ENCODE results near the gene RAB3GAP2. TPM values are rescaled to one million over a fixed set of nuclear protein-coding genes. Genes with fewer than 3 reads are reported as not detected.
A peak's percentile ranks its signal among the peaks of the same experiment; 100 is the strongest.
"Not testable (repeated sequence)": the region's sequence is repeated elsewhere in the genome, so short reads cannot be mapped to it uniquely, and the experiment has no call there.

The RAB3GAP2 gene
- total RNA-seq, 2 experiments from 2014 or later = 46.6 to 54.0 TPM

DNA sequence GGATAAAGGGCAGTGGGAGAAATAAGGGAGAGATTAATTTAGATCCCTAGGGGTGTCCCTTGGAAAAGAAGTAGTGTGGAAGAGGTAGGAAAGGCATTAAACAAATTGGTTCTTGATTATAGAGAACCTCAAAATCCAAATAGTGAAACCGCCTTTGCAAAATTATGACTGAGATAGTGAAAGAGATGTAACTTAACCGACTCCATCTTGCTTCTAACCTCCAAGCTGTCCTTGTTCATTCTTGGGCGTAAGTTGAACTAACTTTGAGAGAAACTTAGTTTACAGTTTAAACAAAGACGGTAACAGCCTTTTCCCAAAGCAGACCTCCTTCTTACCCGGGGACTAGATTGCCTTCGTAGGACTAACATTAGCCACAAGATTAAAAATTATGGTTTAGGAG is 3.2 kb upstream of the RAB3GAP2 start:
- CTCF ChIA-PET = no interaction called here
- ATAC-seq (no peak), DNase-seq (no peak)
- Mint-ChIP-seq H3K4me3 (no peak overlapping the region), H3K9me3 (ENCODE audit: low read depth) (no peaks in the 10 kb centered on the region), H3K4me1 (peaks cover 5% of the 10 kb centered on the region), H3K36me3 (no peaks in the 10 kb centered on the region), H3K27me3 (peaks cover 10% of the 10 kb centered on the region), H3K27ac (no peak overlapping the region)

DNA sequence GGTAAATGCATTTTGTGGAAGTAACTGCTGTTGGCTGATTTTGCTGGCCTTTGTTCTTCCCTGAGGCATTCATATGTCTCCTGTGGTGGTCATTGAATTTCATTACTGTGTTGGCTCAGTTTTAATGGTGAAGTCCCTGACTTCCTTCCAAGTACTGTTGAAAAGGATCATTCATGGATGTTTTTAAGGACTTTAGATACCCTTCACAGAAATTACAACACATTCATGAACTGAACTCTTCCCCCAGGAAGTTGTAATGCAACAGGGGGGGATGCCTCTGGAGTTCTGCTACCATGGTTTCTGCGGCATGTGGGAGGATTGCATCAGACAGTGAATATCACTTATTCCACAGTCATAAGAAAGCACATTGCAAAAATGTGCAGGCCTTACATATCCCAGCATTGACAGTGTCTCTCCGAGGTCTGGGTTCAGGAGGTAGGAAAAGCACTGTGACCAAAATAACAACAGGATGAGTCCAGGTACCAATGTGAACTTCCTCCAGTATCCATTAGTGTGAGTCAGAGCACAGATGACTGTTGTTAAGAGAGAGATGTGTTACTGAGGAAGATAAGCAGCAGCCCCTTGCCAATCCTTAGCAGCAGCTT is 2.1 kb upstream of the RAB3GAP2 start:
- Mint-ChIP-seq H3K27me3 (peaks cover 10% of the 10 kb centered on the region), H3K4me1 (peaks cover 5% of the 10 kb centered on the region), H3K9me3 (ENCODE audit: low read depth) (no peaks in the 10 kb centered on the region), H3K36me3 (peaks cover 1% of the 10 kb centered on the region), H3K27ac (no peak overlapping the region), H3K4me3 (no peak overlapping the region)
- CTCF ChIA-PET = no interaction called here
- no peak for ATAC-seq
- DNase-seq = no peak

DNA sequence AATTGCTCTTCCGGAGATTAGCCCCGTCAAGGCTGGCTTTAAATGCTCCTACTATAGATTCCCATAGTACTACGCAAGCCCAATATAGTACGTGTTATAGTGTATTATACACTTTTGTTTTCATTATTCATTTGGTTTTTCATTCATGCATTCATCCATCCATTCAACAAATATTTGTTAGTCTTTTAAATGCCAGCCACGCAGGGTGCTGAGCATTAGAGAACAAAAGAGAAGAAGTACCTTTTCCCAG is 513 bp upstream of the RAB3GAP2 start:
- Mint-ChIP-seq H3K4me3 (no peak overlapping the region), H3K27me3 (peaks cover 3% of the 10 kb centered on the region), H3K27ac (no peak overlapping the region), H3K9me3 (ENCODE audit: low read depth) (no peaks in the 10 kb centered on the region), H3K4me1 (peaks cover 15% of the 10 kb centered on the region), H3K36me3 (peaks cover 12% of the 10 kb centered on the region)
- CTCF ChIA-PET = no interaction called here
- ATAC-seq (no peak), DNase-seq (no peak)

DNA sequence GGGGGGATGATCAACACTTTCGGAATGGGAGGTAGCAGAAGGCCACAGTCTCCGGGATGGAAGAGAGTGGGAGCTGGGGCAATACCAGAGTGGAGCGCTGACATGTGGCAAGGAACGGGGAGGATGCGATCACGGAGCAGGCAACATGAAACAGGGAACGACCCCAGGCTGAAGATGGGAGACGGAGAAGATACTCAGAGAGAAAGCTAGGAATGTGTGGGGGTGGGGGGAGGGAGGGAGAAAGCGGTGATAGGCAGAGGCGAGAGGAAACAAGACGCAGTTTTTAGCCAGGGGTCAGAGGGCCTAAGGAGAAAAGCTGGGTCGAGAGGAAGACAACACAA is 577 bp downstream of the RAB3GAP2 start:
- H3K27ac Mint-ChIP-seq = no peak overlapping the region
- H3K4me1 Mint-ChIP-seq = peaks cover 21% of the 10 kb centered on the region
- CTCF ChIA-PET = interaction anchor here (0.8 to 1.4 kb wide), 3 partner anchors 12 to 22 kb away, joined by 3 to 4 read pairs (median 3); no protein-coding TSS in a partner anchor
- no peaks in the 10 kb centered on the region for H3K27me3 Mint-ChIP-seq
- H3K4me3 Mint-ChIP-seq = no peak overlapping the region
- no peaks in the 10 kb centered on the region for H3K9me3 Mint-ChIP-seq (ENCODE audit: low read depth)
- peaks cover 23% of the 10 kb centered on the region for H3K36me3 Mint-ChIP-seq
- ATAC-seq (no peak), DNase-seq (peak; percentile 45)

DNA sequence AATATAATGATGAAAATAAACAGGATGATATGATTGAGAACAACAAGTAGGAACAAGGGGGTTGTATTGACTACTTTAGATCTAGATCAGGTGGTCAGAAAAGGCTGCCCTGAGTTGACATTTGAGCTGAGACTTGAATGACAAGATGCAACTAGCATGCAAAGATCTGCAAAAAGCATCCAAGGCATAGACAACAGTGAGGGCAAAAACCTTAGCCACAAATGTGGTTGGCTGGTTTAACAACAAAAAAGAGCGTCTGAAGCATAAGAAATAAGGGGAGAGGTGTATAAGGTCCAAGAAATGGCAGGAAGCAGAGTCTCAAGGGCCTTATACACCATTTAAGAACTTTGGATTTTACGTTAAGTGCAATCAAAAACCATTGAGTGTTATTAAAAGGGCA is 3.2 kb downstream of the RAB3GAP2 start:
- peak overlapping the region; percentile 20 for H3K4me3 Mint-ChIP-seq
- ATAC-seq (no peak), DNase-seq (peak; percentile 61)
- H3K27me3 Mint-ChIP-seq = no peaks in the 10 kb centered on the region
- H3K36me3 Mint-ChIP-seq = peaks cover 39% of the 10 kb centered on the region
- peak overlapping the region; percentile 65 for H3K27ac Mint-ChIP-seq
- CTCF ChIA-PET = interaction anchor here (1.6 kb wide), 1 partner anchor 38 kb away, joined by 5 read pairs; no protein-coding TSS in a partner anchor
- H3K4me1 Mint-ChIP-seq = peaks cover 25% of the 10 kb centered on the region
- H3K9me3 Mint-ChIP-seq (ENCODE audit: low read depth) = peaks cover 6% of the 10 kb centered on the region

DNA sequence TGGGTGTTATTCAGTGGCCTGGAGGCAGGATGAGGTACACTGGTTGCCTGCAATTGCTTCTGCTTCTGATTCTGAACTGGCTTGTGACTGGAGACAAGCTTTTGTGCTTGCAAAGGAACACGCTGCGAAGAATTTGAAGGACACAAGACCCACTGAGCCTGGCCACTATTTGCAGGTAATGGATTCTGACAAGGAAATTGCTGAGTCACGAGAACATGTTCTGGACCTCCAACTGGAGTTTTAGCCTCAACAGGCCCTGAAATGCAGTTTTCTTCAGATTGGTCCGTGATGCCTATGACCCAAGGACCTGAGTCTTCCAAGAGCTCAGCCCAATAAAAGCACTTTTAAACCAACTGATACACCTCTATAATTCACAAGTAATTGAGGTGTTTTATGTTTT is 4.6 kb downstream of the RAB3GAP2 start:
- ATAC-seq = no peak
- peaks cover 6% of the 10 kb centered on the region for H3K9me3 Mint-ChIP-seq (ENCODE audit: low read depth)
- H3K4me1 Mint-ChIP-seq = peaks cover 22% of the 10 kb centered on the region
- H3K27me3 Mint-ChIP-seq = no peaks in the 10 kb centered on the region
- DNase-seq = no peak
- no peak overlapping the region for H3K4me3 Mint-ChIP-seq
- CTCF ChIA-PET = no interaction called here
- peaks cover 49% of the 10 kb centered on the region for H3K36me3 Mint-ChIP-seq
- no peak overlapping the region for H3K27ac Mint-ChIP-seq

DNA sequence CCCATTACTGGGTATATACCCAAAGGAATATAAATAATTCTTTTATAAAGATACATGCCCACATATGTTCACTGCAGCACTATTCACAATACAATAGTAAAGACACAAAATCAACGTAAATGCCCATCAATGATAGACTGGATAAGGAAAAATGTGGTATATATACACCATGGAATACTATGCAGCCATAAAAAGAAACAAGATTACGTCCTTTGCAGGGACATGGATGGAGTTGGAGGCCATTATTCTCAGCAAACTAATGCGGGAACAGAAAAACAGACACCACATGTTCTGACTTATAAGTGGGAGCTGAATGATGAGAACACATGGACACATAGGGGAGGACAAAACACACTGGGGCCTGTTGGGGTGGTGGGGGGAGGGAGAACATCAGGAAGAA is 12.0 kb downstream of the RAB3GAP2 start:
- not testable (repeated sequence) for DNase-seq, H3K27ac Mint-ChIP-seq, ATAC-seq, H3K27me3 Mint-ChIP-seq, H3K4me3 Mint-ChIP-seq
- H3K36me3 Mint-ChIP-seq = peaks cover 74% of the 10 kb centered on the region
- peaks cover 26% of the 10 kb centered on the region for H3K4me1 Mint-ChIP-seq
- CTCF ChIA-PET = interaction anchor here (1.0 kb wide), 1 partner anchor 11 kb away, joined by 3 read pairs; no protein-coding TSS in a partner anchor
- H3K9me3 Mint-ChIP-seq (ENCODE audit: low read depth) = peaks cover 13% of the 10 kb centered on the region

DNA sequence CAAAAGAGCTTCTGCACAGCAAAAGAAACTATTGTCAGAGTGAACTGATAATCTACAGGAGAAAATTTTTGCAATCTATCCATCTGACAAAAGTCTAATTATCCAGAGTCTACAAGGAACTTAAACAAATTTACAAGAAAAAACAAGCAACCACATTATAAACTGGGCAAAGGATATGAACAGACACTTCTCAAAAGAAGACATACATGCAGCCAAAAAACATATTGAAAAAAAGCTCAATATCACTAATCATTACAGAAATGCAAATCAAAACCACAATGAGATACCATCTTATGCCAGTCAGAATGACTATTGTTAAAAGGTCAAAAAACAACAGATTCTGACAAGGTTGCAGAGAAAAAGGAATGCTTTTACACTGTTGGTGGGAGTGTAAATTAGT is 12.5 kb downstream of the RAB3GAP2 start:
- DNase-seq, H3K4me3 Mint-ChIP-seq, ATAC-seq, H3K27me3 Mint-ChIP-seq, H3K27ac Mint-ChIP-seq: not testable (repeated sequence)
- Mint-ChIP-seq H3K36me3 (peaks cover 76% of the 10 kb centered on the region), H3K9me3 (ENCODE audit: low read depth) (peaks cover 10% of the 10 kb centered on the region), H3K4me1 (peaks cover 26% of the 10 kb centered on the region)
- CTCF ChIA-PET = interaction anchor here (1.0 kb wide), 1 partner anchor 11 kb away, joined by 3 read pairs; no protein-coding TSS in a partner anchor

DNA sequence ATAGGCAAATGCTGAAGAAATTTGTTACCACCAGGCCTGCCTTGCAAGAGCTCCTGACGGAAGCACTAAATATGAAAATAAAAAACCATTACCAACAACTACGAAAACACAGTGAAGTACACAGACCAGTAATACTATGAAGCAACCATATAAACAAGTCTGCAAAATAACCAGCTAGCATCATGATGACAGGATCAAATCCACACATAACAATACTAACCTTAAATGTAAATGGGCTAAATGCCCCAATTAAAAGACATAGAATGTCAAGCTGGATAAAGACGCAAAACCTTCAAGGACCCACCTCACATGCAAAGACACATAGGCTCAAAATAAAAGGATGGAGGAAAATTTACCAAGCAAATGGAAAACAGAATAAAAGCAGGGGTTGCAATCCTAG is 16.1 kb downstream of the RAB3GAP2 start:
- H3K4me3 Mint-ChIP-seq, H3K27me3 Mint-ChIP-seq, CTCF ChIA-PET, H3K27ac Mint-ChIP-seq, ATAC-seq, DNase-seq: not testable (repeated sequence)
- H3K4me1 Mint-ChIP-seq = peaks cover 26% of the 10 kb centered on the region
- peaks cover 12% of the 10 kb centered on the region for H3K9me3 Mint-ChIP-seq (ENCODE audit: low read depth)
- H3K36me3 Mint-ChIP-seq = peaks cover 84% of the 10 kb centered on the region

DNA sequence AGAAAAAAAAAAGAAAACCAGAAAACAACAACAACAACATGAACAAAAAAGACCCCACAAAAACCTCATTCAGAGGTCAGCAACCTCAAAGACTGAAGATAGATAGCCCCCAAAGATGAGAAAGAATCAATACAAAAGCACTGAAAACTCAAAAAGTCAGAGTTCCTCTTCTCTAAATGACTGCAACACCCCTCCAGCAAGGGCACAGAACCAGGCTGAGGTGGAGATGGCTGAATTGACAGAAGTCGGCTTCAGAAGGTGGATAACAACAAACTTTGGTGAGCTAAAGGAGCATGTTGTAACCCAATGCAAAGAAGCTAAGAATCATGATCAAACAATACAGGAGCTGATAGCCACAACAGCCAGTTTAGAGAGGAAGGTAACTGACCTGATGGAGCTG is 17.0 kb downstream of the RAB3GAP2 start:
- ATAC-seq (no peak), DNase-seq (no peak)
- H3K4me3 Mint-ChIP-seq = no peak overlapping the region
- no peak overlapping the region for H3K27ac Mint-ChIP-seq
- no peaks in the 10 kb centered on the region for H3K27me3 Mint-ChIP-seq
- CTCF ChIA-PET = no interaction called here
- peaks cover 26% of the 10 kb centered on the region for H3K4me1 Mint-ChIP-seq
- peaks cover 85% of the 10 kb centered on the region for H3K36me3 Mint-ChIP-seq
- H3K9me3 Mint-ChIP-seq (ENCODE audit: low read depth) = peaks cover 14% of the 10 kb centered on the region

DNA sequence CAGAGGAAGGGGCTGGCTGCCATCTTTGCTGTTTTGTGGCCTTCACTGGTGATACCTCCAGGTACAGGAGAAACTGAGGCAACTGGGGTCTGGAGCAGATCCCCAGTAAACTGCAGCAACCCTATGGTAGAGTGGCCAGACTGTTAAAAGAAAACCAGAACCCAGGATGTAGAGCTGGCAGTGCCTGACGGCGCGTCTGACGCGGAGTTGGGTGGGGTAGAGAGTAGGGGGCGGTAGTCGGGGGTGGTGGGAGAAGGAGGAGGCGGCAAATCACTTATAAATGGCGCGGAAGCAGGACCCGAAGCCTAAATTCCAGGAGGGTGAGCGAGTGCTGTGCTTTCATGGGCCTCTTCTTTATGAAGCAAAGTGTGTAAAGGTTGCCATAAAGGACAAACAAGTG is 19.0 kb downstream of the RAB3GAP2 start:
- H3K4me3 Mint-ChIP-seq, CTCF ChIA-PET, H3K27ac Mint-ChIP-seq, DNase-seq, H3K27me3 Mint-ChIP-seq: not testable (repeated sequence)
- peaks cover 19% of the 10 kb centered on the region for H3K9me3 Mint-ChIP-seq (ENCODE audit: low read depth)
- ATAC-seq = peak; percentile 80
- peaks cover 87% of the 10 kb centered on the region for H3K36me3 Mint-ChIP-seq
- peaks cover 12% of the 10 kb centered on the region for H3K4me1 Mint-ChIP-seq

DNA sequence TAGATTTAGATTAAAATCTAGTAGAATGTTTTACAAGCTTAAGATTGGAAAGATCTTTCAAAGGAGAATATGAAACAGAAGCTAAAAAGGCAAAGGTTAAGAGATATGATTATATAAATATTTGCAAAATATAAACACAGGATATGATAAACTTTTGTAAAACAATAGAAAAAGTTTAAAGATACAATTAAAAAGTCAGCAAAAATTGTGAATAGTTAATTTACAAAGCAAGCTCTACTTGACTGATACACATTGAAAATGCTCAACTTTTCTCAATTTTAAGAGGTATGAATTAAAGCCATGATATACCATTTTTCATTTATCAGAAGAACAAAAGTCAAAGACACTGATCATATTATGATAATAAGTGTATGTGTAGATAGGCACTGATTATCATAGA is 21.0 kb downstream of the RAB3GAP2 start:
- Mint-ChIP-seq H3K4me3 (no peak overlapping the region), H3K4me1 (peaks cover 5% of the 10 kb centered on the region), H3K27me3 (no peaks in the 10 kb centered on the region), H3K36me3 (peaks cover 81% of the 10 kb centered on the region), H3K9me3 (ENCODE audit: low read depth) (peaks cover 25% of the 10 kb centered on the region), H3K27ac (no peak overlapping the region)
- DNase-seq = no peak
- CTCF ChIA-PET = interaction anchor here (1.2 kb wide), 1 partner anchor 12 kb away, joined by 3 read pairs; no protein-coding TSS in a partner anchor
- no peak for ATAC-seq

DNA sequence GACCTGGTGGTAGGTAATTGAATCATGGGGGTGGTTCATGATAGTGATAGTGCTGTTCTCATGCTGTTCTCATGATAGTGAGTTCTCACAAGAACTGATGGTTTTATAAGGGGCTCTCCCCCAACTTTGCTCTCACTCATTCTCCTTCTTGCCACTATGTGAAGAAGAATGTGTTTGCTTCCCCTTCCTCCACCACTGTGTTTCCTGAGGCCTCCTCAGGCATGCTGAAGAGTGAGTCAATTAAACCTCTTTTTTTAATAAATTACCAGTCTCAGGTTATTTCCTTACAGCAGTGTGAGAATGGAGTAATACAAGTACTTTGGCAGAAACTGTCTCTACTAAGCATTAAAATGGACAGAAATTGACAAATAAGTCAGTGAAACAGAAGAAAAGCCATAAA is 21.6 kb downstream of the RAB3GAP2 start:
- peaks cover 28% of the 10 kb centered on the region for H3K9me3 Mint-ChIP-seq (ENCODE audit: low read depth)
- no peaks in the 10 kb centered on the region for H3K27me3 Mint-ChIP-seq
- H3K36me3 Mint-ChIP-seq = peaks cover 80% of the 10 kb centered on the region
- H3K4me1 Mint-ChIP-seq = peaks cover 5% of the 10 kb centered on the region
- no peak for ATAC-seq
- CTCF ChIA-PET = interaction anchor here (1.2 kb wide), 1 partner anchor 13 kb away, joined by 3 read pairs; no protein-coding TSS in a partner anchor
- H3K27ac Mint-ChIP-seq = no peak overlapping the region
- no peak overlapping the region for H3K4me3 Mint-ChIP-seq
- no peak for DNase-seq

DNA sequence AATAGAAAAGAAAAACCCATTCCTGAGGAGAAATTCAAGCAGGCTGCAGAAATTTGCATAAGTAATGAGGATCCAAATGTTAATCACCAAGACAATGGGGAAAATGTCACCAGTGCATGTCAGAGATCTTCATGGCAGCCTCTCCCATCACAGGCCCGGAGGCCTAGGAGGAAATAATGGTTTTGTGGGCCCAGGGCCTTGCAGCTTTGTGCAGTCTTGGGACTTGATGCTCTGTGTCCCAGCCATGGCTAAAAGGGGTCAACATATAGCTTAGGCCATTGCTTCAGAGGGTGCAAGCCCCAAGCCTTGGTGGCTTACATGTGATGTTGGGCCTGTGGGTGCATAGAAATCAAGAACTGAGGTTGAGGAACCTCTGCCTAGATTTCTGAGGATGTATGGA is 22.7 kb downstream of the RAB3GAP2 start:
- ATAC-seq = no peak
- Mint-ChIP-seq H3K4me1 (no peaks in the 10 kb centered on the region), H3K27ac (no peak overlapping the region)

More for the DNA sequence above, 22.7 kb downstream of the RAB3GAP2 start:
- Mint-ChIP-seq H3K9me3 (ENCODE audit: low read depth) (peaks cover 28% of the 10 kb centered on the region), H3K4me3 (no peak overlapping the region), H3K36me3 (peaks cover 78% of the 10 kb centered on the region), H3K27me3 (no peaks in the 10 kb centered on the region)
- no peak for DNase-seq
- CTCF ChIA-PET = no interaction called here
